ENCODE measurements around the gene ZNRF3. TPM values are rescaled to one million over a fixed set of nuclear protein-coding genes. Genes with fewer than 3 reads are reported as not detected.
"Not testable (repeated sequence)": the region's sequence is repeated elsewhere in the genome, so short reads cannot be mapped to it uniquely, and the experiment has no call there.

The ZNRF3 gene
- total RNA-seq, 2 experiments from 2014 or later, result 0.58 to 0.72 TPM

GRCh38 chr22:28995551-28995950 lies 112.2 kb downstream of the ZNRF3 start:
- no peak overlapping the region for H3K4me3 Mint-ChIP-seq
- no peaks in the 10 kb centered on the region for H3K36me3 Mint-ChIP-seq (ENCODE audit: low read depth)
- H3K9me3 Mint-ChIP-seq, result peaks cover 2% of the 10 kb centered on the region
- H3K27ac Mint-ChIP-seq, result no peak overlapping the region
- ChIA-PET CTCF (no interaction called here), POLR2A (no interaction called here)
- no peaks in the 10 kb centered on the region for H3K4me1 Mint-ChIP-seq
- peaks cover 3% of the 10 kb centered on the region for H3K27me3 Mint-ChIP-seq
- no peak for DNase-seq

- H3K4me1 Mint-ChIP-seq, result no peaks in the 10 kb centered on the region
Observed at GRCh38 chr22:28997342-28997741, 114.0 kb downstream of the ZNRF3 start.

GRCh38 chr22:28998681-28999080 lies 115.3 kb downstream of the ZNRF3 start:
- H3K4me3 Mint-ChIP-seq, result no peak overlapping the region
- H3K9me3 Mint-ChIP-seq, result peaks cover 2% of the 10 kb centered on the region
- POLR2A ChIA-PET, result no interaction called here
- peaks cover 6% of the 10 kb centered on the region for H3K27me3 Mint-ChIP-seq
- no peaks in the 10 kb centered on the region for H3K36me3 Mint-ChIP-seq (ENCODE audit: low read depth)
- DNase-seq, result no peak
- CTCF ChIA-PET, result interaction anchor here (0.6 to 0.7 kb wide), 2 partner anchors 137 to 1262 kb away, joined by 3 read pairs; no protein-coding TSS in a partner anchor
- no peak overlapping the region for H3K27ac Mint-ChIP-seq
- no peaks in the 10 kb centered on the region for H3K4me1 Mint-ChIP-seq

More at GRCh38 chr22:28997342-28997741, 114.0 kb downstream of the ZNRF3 start:
- ChIA-PET POLR2A (no interaction called here), CTCF (no interaction called here)
- DNase-seq, result no peak
- no peaks in the 10 kb centered on the region for H3K36me3 Mint-ChIP-seq (ENCODE audit: low read depth)
- no peak overlapping the region for H3K4me3 Mint-ChIP-seq
- H3K9me3 Mint-ChIP-seq, result peaks cover 2% of the 10 kb centered on the region
- no peak overlapping the region for H3K27ac Mint-ChIP-seq
- H3K27me3 Mint-ChIP-seq, result peaks cover 5% of the 10 kb centered on the region

- Mint-ChIP-seq H3K9me3 (peaks cover 2% of the 10 kb centered on the region), H3K4me3 (no peak overlapping the region), H3K36me3 (ENCODE audit: low read depth) (no peaks in the 10 kb centered on the region), H3K4me1 (no peaks in the 10 kb centered on the region), H3K27ac (no peak overlapping the region), H3K27me3 (peaks cover 12% of the 10 kb centered on the region)
- ChIA-PET POLR2A (no interaction called here), CTCF (no interaction called here)
- DNase-seq, result no peak
Observed at GRCh38 chr22:28999510-28999909, 116.1 kb downstream of the ZNRF3 start.

- Mint-ChIP-seq H3K36me3 (ENCODE audit: low read depth) (no peaks in the 10 kb centered on the region), H3K4me1 (no peaks in the 10 kb centered on the region), H3K9me3 (peaks cover 2% of the 10 kb centered on the region), H3K4me3 (no peak overlapping the region), H3K27me3 (peaks cover 14% of the 10 kb centered on the region), H3K27ac (no peak overlapping the region)
- no peak for DNase-seq
- ChIA-PET POLR2A (no interaction called here), CTCF (no interaction called here)
Observed at GRCh38 chr22:28999919-29000556, 116.7 kb downstream of the ZNRF3 start.

- CTCF ChIA-PET, result interaction anchor here (0.6 kb wide), 1 partner anchor 871 kb away, joined by 4 read pairs; no protein-coding TSS in a partner anchor
- no peaks in the 10 kb centered on the region for H3K4me1 Mint-ChIP-seq
Observed at GRCh38 chr22:29000641-29001040, 117.3 kb downstream of the ZNRF3 start.

GRCh38 chr22:29002603-29003002 lies 119.2 kb downstream of the ZNRF3 start:
- Mint-ChIP-seq H3K4me1 (no peaks in the 10 kb centered on the region), H3K27ac (no peak overlapping the region), H3K36me3 (ENCODE audit: low read depth) (no peaks in the 10 kb centered on the region), H3K27me3 (peaks cover 33% of the 10 kb centered on the region), H3K4me3 (no peak overlapping the region), H3K9me3 (peaks cover 2% of the 10 kb centered on the region)
- DNase-seq, result no peak
- POLR2A ChIA-PET, result no interaction called here
- CTCF ChIA-PET, result no interaction called here

More at GRCh38 chr22:29000641-29001040, 117.3 kb downstream of the ZNRF3 start:
- Mint-ChIP-seq H3K36me3 (ENCODE audit: low read depth) (no peaks in the 10 kb centered on the region), H3K9me3 (peaks cover 2% of the 10 kb centered on the region), H3K4me3 (no peak overlapping the region), H3K27ac (no peak overlapping the region), H3K27me3 (peaks cover 20% of the 10 kb centered on the region)
- no peak for DNase-seq
- POLR2A ChIA-PET, result no interaction called here

- Mint-ChIP-seq H3K27ac (no peak overlapping the region), H3K4me1 (no peaks in the 10 kb centered on the region), H3K4me3 (no peak overlapping the region), H3K36me3 (ENCODE audit: low read depth) (no peaks in the 10 kb centered on the region), H3K27me3 (peaks cover 32% of the 10 kb centered on the region), H3K9me3 (peaks cover 2% of the 10 kb centered on the region)
- ChIA-PET CTCF (interaction anchor here (0.6 to 0.8 kb wide), 2 partner anchors 13 to 29 kb away, joined by 3 to 4 read pairs; no protein-coding TSS in a partner anchor), POLR2A (no interaction called here)
- no peak for DNase-seq
Observed at GRCh38 chr22:29003552-29003951, 120.2 kb downstream of the ZNRF3 start.

- Mint-ChIP-seq H3K27me3 (peaks cover 32% of the 10 kb centered on the region), H3K9me3 (peaks cover 2% of the 10 kb centered on the region), H3K4me3 (no peak overlapping the region), H3K27ac (no peak overlapping the region), H3K4me1 (no peaks in the 10 kb centered on the region), H3K36me3 (ENCODE audit: low read depth) (no peaks in the 10 kb centered on the region)
- ChIA-PET POLR2A (no interaction called here), CTCF (interaction anchor here (0.6 to 0.8 kb wide), 3 partner anchors 12 to 30 kb away, joined by 3 to 4 read pairs (median 4); no protein-coding TSS in a partner anchor)
- DNase-seq, result no peak
Observed at GRCh38 chr22:29003975-29004646, 120.7 kb downstream of the ZNRF3 start.

- Mint-ChIP-seq H3K4me1 (no peaks in the 10 kb centered on the region), H3K4me3 (no peak overlapping the region), H3K27me3 (peaks cover 32% of the 10 kb centered on the region), H3K27ac (no peak overlapping the region), H3K36me3 (ENCODE audit: low read depth) (no peaks in the 10 kb centered on the region), H3K9me3 (peaks cover 2% of the 10 kb centered on the region)
- ChIA-PET POLR2A (no interaction called here), CTCF (interaction anchor here (0.8 kb wide), 1 partner anchor 31 kb away, joined by 3 read pairs; no protein-coding TSS in a partner anchor)
- no peak for DNase-seq
Observed at GRCh38 chr22:29004647-29005371, 121.4 kb downstream of the ZNRF3 start.

- H3K36me3 Mint-ChIP-seq (ENCODE audit: low read depth); H3K4me1 Mint-ChIP-seq; H3K9me3 Mint-ChIP-seq; H3K27ac Mint-ChIP-seq; H3K4me3 Mint-ChIP-seq; CTCF ChIA-PET; POLR2A ChIA-PET; DNase-seq: not testable (repeated sequence)
- H3K27me3 Mint-ChIP-seq, result peaks cover 32% of the 10 kb centered on the region
Observed at GRCh38 chr22:29005754-29006153, 122.4 kb downstream of the ZNRF3 start.

GRCh38 chr22:29006346-29006745 lies 123.0 kb downstream of the ZNRF3 start:
- H3K36me3 Mint-ChIP-seq (ENCODE audit: low read depth), result no peaks in the 10 kb centered on the region
- peaks cover 32% of the 10 kb centered on the region for H3K27me3 Mint-ChIP-seq
- H3K4me3 Mint-ChIP-seq, result no peak overlapping the region
- POLR2A ChIA-PET, result no interaction called here
- no peak for DNase-seq
- no peaks in the 10 kb centered on the region for H3K9me3 Mint-ChIP-seq
- no peaks in the 10 kb centered on the region for H3K4me1 Mint-ChIP-seq
- H3K27ac Mint-ChIP-seq, result no peak overlapping the region
- CTCF ChIA-PET, result no interaction called here

GRCh38 chr22:29009148-29009547 lies 125.8 kb downstream of the ZNRF3 start:
- Mint-ChIP-seq H3K4me1 (no peaks in the 10 kb centered on the region), H3K36me3 (ENCODE audit: low read depth) (no peaks in the 10 kb centered on the region), H3K27ac (no peak overlapping the region), H3K9me3 (no peaks in the 10 kb centered on the region), H3K27me3 (peaks cover 29% of the 10 kb centered on the region), H3K4me3 (no peak overlapping the region)
- no peak for DNase-seq
- ChIA-PET POLR2A (no interaction called here), CTCF (no interaction called here)

Data from activated CD4-positive, alpha-beta T cell treated with anti-CD3 and anti-CD28 coated beads, Interleukin-2, amount 10 ng/mL, durations not matched to agents 7 days and 5 days (primary cell).